Right cardiac atrium (tissue), 5 donors: ENCODE measurements around the gene FLNA. TPM values are rescaled to one million over a fixed set of nuclear protein-coding genes. Genes with fewer than 3 reads are reported as not detected.

Experiments
- polyA plus RNA-seq: library from polyadenylated mRNA; stranded (reverse); fragments of 200-250 nt; gene quantifications from one replicate; pipeline ENCODE4 v1.2.3, GENCODE V29; 2013
- total RNA-seq, 4 donors: library from RNA; stranded (reverse); fragmentation: NEBNext Ultra II Directional; extraction: Animal tissue kit (Norgen Biotek cat#: 25700); gene quantifications; one replicate each; pipeline ENCODE4 v1.2.1, GENCODE V29; 2021
- donor health status: healthy with polysubstance abuse.
- donor health status: DM: no; HTN: yes; CAD: no.
- donor health status: DM: no; HTN: no; CAD: no.
- donor health status: DM: no; HTN: yes; CAD: no; lungs with severe emphysema.
- donor health status: DM: yes; HTN: yes; CAD: no.

Gene FLNA
- total and polyA plus RNA-seq, 5 donors: 262 to 363 (median 282) TPM

Other genes with a start within 250 kb of the FLNA start
- not detected for gene OPN1LW, start 230.4 kb downstream of the FLNA start, total RNA-seq
- not detected for gene OPN1LW, start 230.4 kb downstream of the FLNA start, polyA plus RNA-seq
- gene OPN1MW, start 192.0 kb downstream of the FLNA start, total RNA-seq: not detected
- gene OPN1MW, start 192.0 kb downstream of the FLNA start, polyA plus RNA-seq: not detected
- gene OPN1MW2, start 154.9 kb downstream of the FLNA start, total RNA-seq: not detected
- not detected for gene OPN1MW2, start 154.9 kb downstream of the FLNA start, polyA plus RNA-seq
- gene OPN1MW3, start 117.1 kb downstream of the FLNA start, total RNA-seq: not detected
- gene OPN1MW3, start 117.1 kb downstream of the FLNA start, polyA plus RNA-seq: not detected
- gene TEX28, start 79.5 kb downstream of the FLNA start, total RNA-seq: not detected
- gene TEX28, start 79.5 kb downstream of the FLNA start, polyA plus RNA-seq: not detected
- 10 to 100 TPM in 1 of 4 donors, 1 to 10 TPM in 3; 5.5 to 11.9 (median 9.1) TPM for gene TKTL1, start 78.8 kb downstream of the FLNA start, total RNA-seq
- 6.0 TPM for gene TKTL1, start 78.8 kb downstream of the FLNA start, polyA plus RNA-seq
- 10 to 100 TPM; 58.5 to 72.9 (median 60.0) TPM for gene EMD, start 4.7 kb upstream of the FLNA start, total RNA-seq
- gene EMD, start 4.7 kb upstream of the FLNA start, polyA plus RNA-seq: 86.1 TPM
- gene RPL10, start 23.7 kb upstream of the FLNA start, total RNA-seq: 1,000 to 10,000 TPM; 2,034 to 2,544 (median 2,211) TPM
- 2,857 TPM for gene RPL10, start 23.7 kb upstream of the FLNA start, polyA plus RNA-seq
- gene DNASE1L1, start 34.6 kb upstream of the FLNA start, total RNA-seq: 10 to 100 TPM; 47.3 to 52.6 (median 51.2) TPM
- 60.5 TPM for gene DNASE1L1, start 34.6 kb upstream of the FLNA start, polyA plus RNA-seq
- gene TAFAZZIN, start 36.9 kb upstream of the FLNA start, total RNA-seq: 10 to 100 TPM; 38.0 to 45.0 (median 39.0) TPM
- gene TAFAZZIN, start 36.9 kb upstream of the FLNA start, polyA plus RNA-seq: 43.9 TPM
- gene ATP6AP1, start 54.0 kb upstream of the FLNA start, total RNA-seq: 10 to 100 TPM; 73.7 to 83.8 (median 77.4) TPM
- 63.1 TPM for gene ATP6AP1, start 54.0 kb upstream of the FLNA start, polyA plus RNA-seq
- 10 to 100 TPM; 82.7 to 99.3 (median 96.9) TPM for gene GDI1, start 62.5 kb upstream of the FLNA start, total RNA-seq
- gene GDI1, start 62.5 kb upstream of the FLNA start, polyA plus RNA-seq: 102 TPM
- 10 to 100 TPM; 48.6 to 54.0 (median 53.0) TPM for gene FAM50A, start 69.5 kb upstream of the FLNA start, total RNA-seq
- gene FAM50A, start 69.5 kb upstream of the FLNA start, polyA plus RNA-seq: 88.7 TPM
- 10 to 100 TPM; 26.5 to 34.0 (median 29.6) TPM for gene PLXNA3, start 83.6 kb upstream of the FLNA start, total RNA-seq
- gene PLXNA3, start 83.6 kb upstream of the FLNA start, polyA plus RNA-seq: 12.2 TPM
- 10 to 100 TPM; 16.3 to 22.0 (median 19.5) TPM for gene LAGE3, start 104.6 kb upstream of the FLNA start, total RNA-seq
- 25.8 TPM for gene LAGE3, start 104.6 kb upstream of the FLNA start, polyA plus RNA-seq
- gene UBL4A, start 112.0 kb upstream of the FLNA start, total RNA-seq: 10 to 100 TPM; 51.1 to 62.1 (median 60.3) TPM
- gene UBL4A, start 112.0 kb upstream of the FLNA start, polyA plus RNA-seq: 43.6 TPM
- gene SLC10A3, start 116.0 kb upstream of the FLNA start, total RNA-seq: 10 to 100 TPM; 14.4 to 18.9 (median 15.5) TPM
- gene SLC10A3, start 116.0 kb upstream of the FLNA start, polyA plus RNA-seq: 17.3 TPM
- 10 to 100 TPM; 55.4 to 60.8 (median 58.9) TPM for gene FAM3A, start 141.6 kb upstream of the FLNA start, total RNA-seq
- 68.6 TPM for gene FAM3A, start 141.6 kb upstream of the FLNA start, polyA plus RNA-seq
- gene G6PD, start 172.2 kb upstream of the FLNA start, total RNA-seq: 10 to 100 TPM; 16.6 to 26.4 (median 23.5) TPM
- 13.2 TPM for gene G6PD, start 172.2 kb upstream of the FLNA start, polyA plus RNA-seq
- 10 to 100 TPM; 17.7 to 21.8 (median 19.1) TPM for gene IKBKG, start 173.0 kb upstream of the FLNA start, total RNA-seq
- 17.2 TPM for gene IKBKG, start 173.0 kb upstream of the FLNA start, polyA plus RNA-seq
- gene CTAG1A, start 210.5 kb upstream of the FLNA start, total RNA-seq: not detected
- gene CTAG1A, start 210.5 kb upstream of the FLNA start, polyA plus RNA-seq: not detected
- not detected for gene CTAG1B, start 244.6 kb upstream of the FLNA start, total RNA-seq
- not detected for gene CTAG1B, start 244.6 kb upstream of the FLNA start, polyA plus RNA-seq